SK-N-MC (cell line): ENCODE data around the gene SLC26A8.

Experiments used
- EZH2 ChIP-seq: fragments of 200-600 bp; sonication (generic); IDR thresholded peaks from one replicate; pipeline ENCODE4 v1.6.1; 2017; ENCODE audit warnings: antibody characterized with exemption
- POLR2AphosphoS5 ChIP-seq: IDR thresholded peaks from 2 replicates; pipeline ENCODE4 v1.6.1; 2012; ENCODE audit warnings: mild to moderate bottlenecking, low read depth, low read length, borderline replicate concordance

DNA sequence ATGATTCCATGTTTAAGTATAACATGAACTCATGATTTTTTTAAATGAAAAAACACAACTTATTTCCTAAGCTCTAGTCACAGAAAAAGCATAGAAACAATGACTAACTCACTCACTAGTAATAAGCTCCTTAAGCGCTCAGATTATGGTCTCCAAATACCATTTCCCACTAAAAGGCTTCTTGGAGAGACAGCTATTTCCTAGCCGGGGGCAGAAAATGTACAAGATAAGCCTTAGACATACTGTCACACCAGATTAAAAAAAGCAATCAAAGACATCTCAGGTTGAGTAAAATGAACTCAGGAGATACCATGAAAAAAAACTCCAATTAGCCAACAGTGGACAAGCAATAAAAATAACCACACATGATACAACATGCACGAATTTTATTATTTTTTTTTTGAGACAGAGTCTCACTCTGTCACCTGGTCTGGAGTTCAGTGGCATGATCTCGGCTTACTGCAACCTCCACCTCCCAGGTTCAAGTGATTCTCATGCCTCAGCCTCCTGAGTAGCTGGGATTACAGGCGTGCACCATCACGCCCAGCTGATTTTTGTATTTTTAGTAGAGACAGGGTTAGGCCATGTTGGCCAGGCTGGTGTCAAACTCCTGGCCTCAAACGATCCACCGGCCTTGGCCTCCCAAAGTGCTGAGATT is 118.5 kb downstream of the SLC26A8 start:
- TF ChIP-seq POLR2AphosphoS5 (no peak), EZH2 (no peak)
